ENCODE results near the gene SPRING1. TPM values are rescaled to one million over a fixed set of nuclear protein-coding genes. Genes with fewer than 3 reads are reported as not detected.

The SPRING1 gene
- total and polyA plus RNA-seq, 2 of the 4 experiments (the other 2 are of a cell fraction) = 12.4 to 14.0 TPM

- Histone ChIP-seq H3K18ac (ENCODE audit: low read depth, low read length) (no peak overlapping the region), H2AK9ac (replicated peaks; ENCODE audit: low read depth, low read length, poor library complexity) (no peak overlapping the region), H2BK20ac (ENCODE audit: low read depth, low read length) (no peak overlapping the region), H2BK15ac (ENCODE audit: low read depth, low read length) (no peak overlapping the region), H3K79me1 (ENCODE audit: low read depth in 1 of 2, low read length in 2 of 2) (no peaks in the 10 kb centered on the region), H3K56ac (ENCODE audit: extremely low read depth, insufficient read depth, low read length) (no peak overlapping the region), H2AK5ac (ENCODE audit: low read depth, low read length) (no peak overlapping the region), H4K8ac (ENCODE audit: low read depth in 2 of 2, low read length in 2 of 2) (no peak overlapping the region), H3K9ac (ENCODE audit: low read depth, low read length) (no peak overlapping the region), H4K5ac (ENCODE audit: low read depth, low read length) (no peak overlapping the region), H2BK120ac (ENCODE audit: low read depth, low read length) (no peak overlapping the region), H3K27me3 (ENCODE audit: control insufficient read depth, insufficient read depth, low read length) (no peaks in the 10 kb centered on the region), H4K20me1 (ENCODE audit: insufficient read depth, low read length) (no peaks in the 10 kb centered on the region), H3K9me3 (ENCODE audit: control insufficient read depth, insufficient read depth, low read length) (no peaks in the 10 kb centered on the region), H3K14ac (replicated peaks; ENCODE audit: low read depth, low read length) (no peak overlapping the region), H3K36me3 (ENCODE audit: control insufficient read depth, insufficient read depth, low read length) (no peaks in the 10 kb centered on the region), H4K91ac (ENCODE audit: insufficient read depth, low read depth, low read length) (no peak overlapping the region), H3K4me1 (ENCODE audit: control insufficient read depth, insufficient read depth, low read length) (no peaks in the 10 kb centered on the region), H3K9me1 (ENCODE audit: insufficient read depth, low read length) (no peaks in the 10 kb centered on the region), H3K4me3 (ENCODE audit: insufficient read depth, low read depth, low read length) (no peak overlapping the region), H2BK5ac (ENCODE audit: low read depth, low read length, poor library complexity, severe bottlenecking) (no peak overlapping the region), H2AFZ (replicated peaks; ENCODE audit: low read length, poor library complexity) (no peak overlapping the region), H3K4me2 (ENCODE audit: low read depth, low read length) (no peak overlapping the region), H3K23ac (ENCODE audit: low read depth, low read length) (no peak overlapping the region), H3K4ac (ENCODE audit: low read depth, low read length) (no peak overlapping the region), H3K27ac (ENCODE audit: insufficient read depth, low read length) (no peak overlapping the region)
- dilution Hi-C loops (cut with HindIII; ENCODE audit: low sequenced_read_pairs, unreplicated experiment) (no loop called here), intact Hi-C loops (cut with micrococcal nuclease) (no loop called here), in situ Hi-C loops (cut with MboI; ENCODE audit: low sequenced_read_pairs) (no loop called here)
- WGBS, 2 experiments (ENCODE audit: extremely low coverage in 2 of 2, insufficient read length in 1 of 2) = no CpG with 5 or more reads among the region's 26 CpGs
- no TSS peak for BruUV-seq (replicated peaks)
- TF ChIP-seq FOS (IDR thresholded peaks at IDR 0.05; ENCODE audit: low read depth, low read length) (no peak), CEBPB (IDR thresholded peaks at IDR 0.05; ENCODE audit: low read depth, low read length) (no peak), USF2 (IDR thresholded peaks at IDR 0.05; ENCODE audit: low read depth, low read length) (no peak), CHD1 (IDR thresholded peaks at IDR 0.05; ENCODE audit: low read depth, low read length) (no peak), ELK1 (IDR thresholded peaks at IDR 0.05; ENCODE audit: borderline replicate concordance, low read depth, low read length) (no peak), SMC3 (IDR thresholded peaks at IDR 0.05; ENCODE audit: low read depth, low read length) (no peak), POLR2A (IDR thresholded peaks at IDR 0.05; ENCODE audit: low read depth, low read length) (no peak), RAD21 (IDR thresholded peaks at IDR 0.05; ENCODE audit: low read length) (no peak), RFX5 (IDR thresholded peaks at IDR 0.05; ENCODE audit: low read depth, low read length) (no peak), CTCF (conservative IDR thresholded peaks at IDR 0.05; ENCODE audit: low read depth, low read length) (no peak), RCOR1 (IDR thresholded peaks at IDR 0.05; ENCODE audit: insufficient replicate concordance, low read length) (no peak), MAFK (IDR thresholded peaks at IDR 0.05; ENCODE audit: low read depth, low read length) (no peak), NFE2L2 (IDR thresholded peaks at IDR 0.05; ENCODE audit: low read depth, low read length) (no peak), BHLHE40 (IDR thresholded peaks at IDR 0.05; ENCODE audit: low read depth, low read length) (no peak), MXI1 (IDR thresholded peaks at IDR 0.05; ENCODE audit: borderline replicate concordance, low read depth, low read length) (no peak), MAZ (IDR thresholded peaks at IDR 0.05; ENCODE audit: borderline replicate concordance, low read depth, low read length) (no peak)
- DNase-seq (no peak), ATAC-seq (ENCODE audit: low read depth) (no peak)
- ChIA-PET CTCF (no interaction called here), POLR2A (ENCODE audit: unreplicated experiment) (no interaction called here)
Observed at GRCh38 chr12:116749884-116750283, 12.0 kb upstream of the SPRING1 start.
